Epithelial cell of proximal tubule (primary cell): ENCODE results near the gene HELZ. TPM values are rescaled to one million over a fixed set of nuclear protein-coding genes. Genes with fewer than 3 reads are reported as not detected.
"Not testable (repeated sequence)": the region's sequence is repeated elsewhere in the genome, so short reads cannot be mapped to it uniquely, and the experiment has no call there.

Source experiments
- DNase-seq: peaks from one replicate; pipeline ENCODE4 v3.0.0-alpha.2; 2011; ENCODE audit warnings: low read depth
- H3K4me3 ChIP-seq: 2 replicates; pipeline ENCODE4 v1.5.1; 2011; ENCODE audit warnings: low read depth, mild to moderate bottlenecking, low read length
- CTCF ChIP-seq: conservative IDR thresholded peaks from 2 replicates; pipeline ENCODE4 v1.5.1; 2012; ENCODE audit warnings: low read depth, mild to moderate bottlenecking, low read length
- total RNA-seq: library from RNA; depleted of rRNA; stranded (reverse); fragments of >200 nt; gene quantifications from 2 replicates; pipeline ENCODE4 v1.2.3, GENCODE V29; 2015

Gene HELZ
- total RNA-seq, 1 donor from 2014 or later, result 31.1 TPM

- no peak for DNase-seq
- TF ChIP-seq CTCF, result no peak
- no peak overlapping the region for H3K4me3 ChIP-seq
Measured at GRCh38 chr17:67208232-67208631, 36.8 kb downstream of the HELZ start.

- no peak overlapping the region for H3K4me3 ChIP-seq
- no peak for TF ChIP-seq CTCF
- DNase-seq, result no peak
Measured at GRCh38 chr17:67203818-67204217, 41.2 kb downstream of the HELZ start.

GRCh38 chr17:67202503-67202902, 42.5 kb downstream of the HELZ start:
- no peak overlapping the region for H3K4me3 ChIP-seq
- no peak for DNase-seq
- no peak for TF ChIP-seq CTCF

GRCh38 chr17:67200727-67201301, 44.2 kb downstream of the HELZ start:
- TF ChIP-seq CTCF, result peak; percentile 60
- no peak overlapping the region for H3K4me3 ChIP-seq
- DNase-seq, result no peak

- no peak for DNase-seq
- H3K4me3 ChIP-seq, result no peak overlapping the region
- no peak for TF ChIP-seq CTCF
Measured at GRCh38 chr17:67198131-67198530, 46.9 kb downstream of the HELZ start.

GRCh38 chr17:67197023-67197422, 48.0 kb downstream of the HELZ start:
- DNase-seq, result not testable (repeated sequence)

GRCh38 chr17:67196422-67196821, 48.6 kb downstream of the HELZ start:
- H3K4me3 ChIP-seq, result no peak overlapping the region
- TF ChIP-seq CTCF, result no peak
- no peak for DNase-seq

More at GRCh38 chr17:67197023-67197422, 48.0 kb downstream of the HELZ start:
- H3K4me3 ChIP-seq, result not testable (repeated sequence)
